K562 (cell line): Measurements from ENCODE around the gene ZNF319. TPM values are rescaled to one million over a fixed set of nuclear protein-coding genes. Genes with fewer than 3 reads are reported as not detected.

Source experiments
- ATAC-seq: fragments of 200-7000 bp; cut with Tn5 transposase; 3 replicates; pipeline ENCODE4 v1.9.1; 2020; ENCODE audit warnings: moderate library complexity
- BruUV-seq: library from RNA; stranded (reverse); fragments of 400-500 nt; replicated peaks from 2 replicates; lab custom pipeline; 2021; lab: Mats Ljungman, UMichigan
- CTCF ChIA-PET: fragments of 300-600 bp; formaldehyde crosslinking; extraction: SDS; loops from one replicate; lab custom pipeline; 2021; ENCODE audit warnings: low intra/inter-chr PET ratio; lab: Yijun Ruan, JAX
- POLR2A ChIA-PET: fragments of 300-600, 350-650 bp; sonication (Branson Sonifier 250); formaldehyde crosslinking; extraction: SDS; loops from one replicate; lab custom pipeline; 2021; ENCODE audit warnings: antibody characterized with exemption, inconsistent platforms; lab: Yijun Ruan, JAX
- DNase-seq, 4 experiments: peaks; one replicate each; pipeline versions ENCODE4 v3.0.0 to v3.0.0-alpha.2; 2011 to 2018; ENCODE audit warnings: low spot score in 3 of 4, mixed read lengths in 3 of 4; ENCODE audit errors: extremely low read depth in 1 of 4
- FAIRE-seq: peaks from 2 replicates; lab custom pipeline; 2011; peaks lifted over from hg19 to GRCh38; lab: Jason Lieb, UNC
- H2AFZ ChIP-seq: 2 replicates; pipeline ENCODE4 v1.6.0; 2011; ENCODE audit warnings: low read depth, low read length, control low read depth, inconsistent platforms
- H3K27ac ChIP-seq: fragments of 200-600 bp; 3 replicates; pipeline ENCODE4 v1.8.0; 2011; ENCODE audit warnings: low read depth, mild to moderate bottlenecking, control low read depth, inconsistent platforms, low read length, moderate library complexity, mixed read lengths; ENCODE audit errors: extremely low read depth
- H3K27me3 ChIP-seq, 2 experiments: fragments of 300-600 bp in 1 of 2; 2 replicates in 1 of 2; 3 replicates in 1 of 2; pipeline versions ENCODE4 v1.6.0 to v1.8.0; 2011; ENCODE audit warnings: inconsistent platforms in 2 of 2, low read length in 2 of 2, mild to moderate bottlenecking in 1 of 2, mixed read lengths in 1 of 2, moderate library complexity in 1 of 2; ENCODE audit not compliant: control insufficient read depth in 2 of 2, insufficient read depth in 2 of 2
- H3K36me3 ChIP-seq: fragments of 300-600 bp; 3 replicates; pipeline ENCODE4 v1.8.0; 2011; ENCODE audit warnings: mild to moderate bottlenecking, low read length, inconsistent platforms; ENCODE audit not compliant: control insufficient read depth, insufficient read depth
- H3K4me1 ChIP-seq, 2 experiments: fragments of 200-600 bp in 1 of 2; replicated peaks in 1 of 2; 2 replicates in 1 of 2; 3 replicates in 1 of 2; pipeline versions ENCODE4 v1.5.1 to v1.8.0; 2011; ENCODE audit warnings: inconsistent platforms in 2 of 2, low read length in 2 of 2, mild to moderate bottlenecking in 1 of 2, mixed read lengths in 1 of 2, moderate library complexity in 1 of 2; ENCODE audit not compliant: control insufficient read depth in 2 of 2, insufficient read depth in 2 of 2
- H3K4me2 ChIP-seq: 2 replicates; pipeline ENCODE4 v1.6.1; 2011; ENCODE audit warnings: low read length, control low read depth, inconsistent platforms, mixed read lengths; ENCODE audit not compliant: insufficient read depth
- H3K4me3 ChIP-seq: fragments of 200-600 bp; sonication (generic), shearing (Covaris generic); 2 replicates; pipeline ENCODE4 v1.5.1; 2016; ENCODE audit warnings: control low read depth, inconsistent platforms
- H3K79me2 ChIP-seq: fragments of 200-600 bp; 3 replicates; pipeline ENCODE4 v1.8.0; 2011; ENCODE audit warnings: low read length, inconsistent platforms; ENCODE audit not compliant: control insufficient read depth, insufficient read depth
- H3K9ac ChIP-seq, 2 experiments: 2 replicates each; pipeline versions ENCODE4 v1.6.0 to v1.6.1; 2011; ENCODE audit warnings: low read depth in 2 of 2, low read length in 2 of 2, control low read depth in 1 of 2, inconsistent platforms in 1 of 2, mild to moderate bottlenecking in 1 of 2, mixed read lengths in 1 of 2; ENCODE audit not compliant: insufficient read depth in 1 of 2
- H3K9me1 ChIP-seq: one replicate; pipeline ENCODE4 v1.6.0; 2011; ENCODE audit warnings: inconsistent platforms, mild to moderate bottlenecking, low read length, moderate library complexity; ENCODE audit not compliant: control insufficient read depth, insufficient read depth
- H3K9me3 ChIP-seq: replicated peaks from 2 replicates; pipeline ENCODE4 v1.5.1; 2011; ENCODE audit warnings: low read depth, low read length, inconsistent platforms; ENCODE audit not compliant: control insufficient read depth, insufficient read depth
- H4K20me1 ChIP-seq: replicated peaks from 2 replicates; pipeline ENCODE4 v1.6.1; 2011; ENCODE audit warnings: low read length, inconsistent platforms, mixed read lengths; ENCODE audit not compliant: control insufficient read depth, insufficient read depth
- AFF4 ChIP-seq: sonication (generic); formaldehyde crosslinking; IDR thresholded peaks from 2 replicates; pipeline ENCODE4 v1.8.0; 2023; ENCODE audit warnings: mild to moderate bottlenecking, missing genetic modification reagents
- CBFA2T2 ChIP-seq: fragments of 450-650 bp; conservative IDR thresholded peaks from 2 replicates; pipeline ENCODE4 v1.6.1; 2017; ENCODE audit warnings: mild to moderate bottlenecking
- CBFA2T3 ChIP-seq: fragments of 450-650 bp; IDR thresholded peaks from 2 replicates; pipeline ENCODE4 v1.6.1; 2017
- CHD4 ChIP-seq: fragments of 200-600 bp; sonication (generic); IDR thresholded peaks from 3 replicates; pipeline ENCODE4 v1.6.1; 2012; ENCODE audit warnings: low read depth, mild to moderate bottlenecking, mixed read lengths, low read length, inconsistent platforms; ENCODE audit not compliant: insufficient read depth, insufficient replicate concordance, poor library complexity, severe bottlenecking
- HEY1 ChIP-seq: fragments of 250-450 bp; sonication (Bioruptor Pico); IDR thresholded peaks from 2 replicates; pipeline ENCODE4 v1.5.0; 2020; ENCODE audit warnings: mild to moderate bottlenecking, moderate library complexity, borderline replicate concordance
- MEIS2 ChIP-seq: fragments of 450-650 bp; IDR thresholded peaks from 2 replicates; pipeline ENCODE4 v1.6.1; 2014; ENCODE audit warnings: mild to moderate bottlenecking; ENCODE audit not compliant: partially characterized antibody
- PML ChIP-seq: IDR thresholded peaks from 2 replicates; pipeline ENCODE4 v1.6.1; 2012; ENCODE audit warnings: low read length, inconsistent platforms
- RCOR1 ChIP-seq, 2 experiments: IDR thresholded peaks; 2 replicates each; pipeline ENCODE4 v1.6.1; 2012; ENCODE audit warnings: low read depth in 2 of 2, low read length in 2 of 2, borderline replicate concordance in 1 of 2, improper control_type of control experiment in 1 of 2
- SMARCA4 ChIP-seq: fragments of 450-650 bp; IDR thresholded peaks from 2 replicates; pipeline ENCODE4 v1.6.1; 2016
- ZBTB49 ChIP-seq: sonication (generic); formaldehyde crosslinking; IDR thresholded peaks from 2 replicates; pipeline ENCODE4 v1.8.0; 2022; ENCODE audit warnings: missing genetic modification reagents, mild to moderate bottlenecking, borderline replicate concordance
- ZBTB7A ChIP-seq: IDR thresholded peaks from 2 replicates; pipeline ENCODE4 v1.6.1; 2011; ENCODE audit warnings: low read depth, mild to moderate bottlenecking, low read length, moderate library complexity, borderline replicate concordance; ENCODE audit not compliant: control insufficient read depth
- ZNF280B ChIP-seq: fragments of 250-450 bp; sonication (Bioruptor Pico); IDR thresholded peaks from 2 replicates; pipeline ENCODE4 v1.5.1; 2021; ENCODE audit warnings: mild to moderate bottlenecking
- WGBS: fragments of 100-300 bp; shearing (Covaris generic); methylation state at CpG from one replicate; pipeline ENCODE4 v1.1.6; 2016; ENCODE audit warnings: low coverage, mixed read lengths; ENCODE audit not compliant: insufficient coverage; ENCODE audit errors: missing lambda C conversion rate; 5-methylcytosine and 5-hydroxymethylcytosine counted together
- in situ Hi-C: fragments of 300-500 bp; cut with MboI; formaldehyde crosslinking; loops from 4 replicates; pipeline ENCODE4 v1.15.0; 2018; ENCODE audit warnings: inconsistent platforms, mixed read lengths
- intact Hi-C: fragments of 100-400 bp; cut with micrococcal nuclease; formaldehyde crosslinking; loops from 2 replicates; pipeline ENCODE4 v1.14.2; 2022
- polyA plus RNA-seq, 8 experiments: library from polyadenylated mRNA; depleted of rRNA in 4 of 8; stranded (reverse) in 5 of 8; unstranded in 3 of 8; fragments of >200 nt; fragmentation: Nextera tagmentation in 2 of 8; fragmentation: Illumina TruSeq in 1 of 8; extraction: Ambion mirVana in 2 of 8; extraction: Trizol in 1 of 8; gene quantifications; 2 replicates each; pipeline versions ENCODE4 v1.2.1 to v1.2.3, GENCODE V29; 2011 to 2014; ENCODE audit warnings: inconsistent platforms in 1 of 8, missing spikeins in 1 of 8
- total RNA-seq, 7 experiments: library from RNA; depleted of rRNA in 6 of 7; stranded (reverse); fragments of >200 nt in 6 of 7; fragmentation: Illumina TruSeq in 2 of 7; extraction: Trizol in 2 of 7; gene quantifications; 2 replicates each; pipeline versions ENCODE4 v1.2.1 to v1.2.3, GENCODE V29; 2011 to 2021; ENCODE audit warnings: low replicate concordance in 1 of 7

ZNF319 gene
- total and polyA plus RNA-seq, 9 of the 15 experiments (the other 6 are each of a cell fraction or from before 2014, with no cell fraction given): 0.20 to 5.7 (median 1.4) TPM

- H3K36me3 ChIP-seq: peaks cover 5% of the 10 kb centered on the region; the same call in 1 of the 3 replicates
- intact Hi-C loops: no loop called here
- H3K4me2 ChIP-seq: no peak overlapping the region
- CTCF ChIA-PET: interaction anchor here (1.3 kb wide), 1 partner anchor 133 kb away, joined by 4 read pairs; no protein-coding TSS in a partner anchor
- peaks cover 33 to 61% of the 10 kb centered on the region in 2 experiments for H3K4me1 ChIP-seq
- TF ChIP-seq ZBTB7A (peak; percentile 51; the same call in 1 of the 2 replicates), PML (no peak), MEIS2 (peak; percentile 22), CBFA2T3 (peak; percentile 29; the same call in 1 of the 2 replicates), ZBTB49 (no peak), RCOR1 (IDR thresholded peaks at IDR 0.05; ENCODE audit: borderline replicate concordance in 1 of 2, low read depth in 2 of 2, low read length in 2 of 2) (peak in 1 of 2 experiments; percentile 26; a peak in 1 of 4 replicates), CHD4 (no peak), AFF4 (CRISPR knock-in tag) (no peak), ZNF280B (CRISPR knock-in tag) (no peak), SMARCA4 (0 out of 2 replicates have a peak, but pooled peaks have one; percentile 11), HEY1 (CRISPR knock-in tag) (no peak), CBFA2T2 (peak; percentile 33)
- TF ChIP-seq, all 486 proteins: peak for 6
- in situ Hi-C loops: loop anchor here (5.0 kb wide), 1 partner anchor 84 kb away; no protein-coding TSS in a partner anchor
- Histone ChIP-seq H3K27ac (no peak overlapping the region), H3K9me1 (peaks cover 12% of the 10 kb centered on the region), H3K79me2 (peaks cover 3% of the 10 kb centered on the region; the same call in 1 of the 3 replicates), H3K9ac (peak overlapping the region in 1 of 2 experiments; percentile 85; a peak in 2 of 4 replicates), H3K27me3 (no peaks in the 10 kb centered on the region), H3K9me3 (no peaks in the 10 kb centered on the region), H3K4me3 (no peak overlapping the region), H4K20me1 (peaks cover 17% of the 10 kb centered on the region), H2AFZ (no peak overlapping the region)
- no TSS peak for BruUV-seq
- POLR2A ChIA-PET: interaction anchor here (0.9 to 1.1 kb wide), 2 partner anchors 25 to 86 kb away, joined by 4 to 5 read pairs; no protein-coding TSS in a partner anchor
- WGBS: 11% methylated on average over 13 of the region's 15 CpGs
- DNase-seq: peak; percentile 55 to 78 (median 70)
- FAIRE-seq: peak; percentile 55
- ATAC-seq: peak; percentile 58
Measured at GRCh38 chr16:58032710-58033293, 32.3 kb upstream of the ZNF319 start.
